Measurements from ENCODE around the gene STEAP1. TPM values are rescaled to one million over a fixed set of nuclear protein-coding genes. Genes with fewer than 3 reads are reported as not detected.
"Not testable (repeated sequence)": the region's sequence is repeated elsewhere in the genome, so short reads cannot be mapped to it uniquely, and the experiment has no call there.

The STEAP1 gene
- total and polyA plus RNA-seq, 9 of the 15 experiments (the other 6 are each of a cell fraction or from before 2014, with no cell fraction given): 2.7 to 6.8 (median 5.1) TPM

GRCh38 chr7:90153943-90154771 is at the start of gene STEAP1 (continued):
- TF ChIP-seq RB1 (IDR thresholded peaks at IDR 0.05; ENCODE audit: low read depth): peak; percentile 77
- TF ChIP-seq CBX5 (IDR thresholded peaks at IDR 0.05; ENCODE audit: borderline replicate concordance, low read depth): 0 out of 2 replicates have a peak, but pooled peaks have one; percentile 17
- peak; percentile 37; the same call in 1 of the 2 replicates for TF ChIP-seq DEAF1 (CRISPR knock-in tag; IDR thresholded peaks at IDR 0.05)
- TF ChIP-seq, protein P1, sequence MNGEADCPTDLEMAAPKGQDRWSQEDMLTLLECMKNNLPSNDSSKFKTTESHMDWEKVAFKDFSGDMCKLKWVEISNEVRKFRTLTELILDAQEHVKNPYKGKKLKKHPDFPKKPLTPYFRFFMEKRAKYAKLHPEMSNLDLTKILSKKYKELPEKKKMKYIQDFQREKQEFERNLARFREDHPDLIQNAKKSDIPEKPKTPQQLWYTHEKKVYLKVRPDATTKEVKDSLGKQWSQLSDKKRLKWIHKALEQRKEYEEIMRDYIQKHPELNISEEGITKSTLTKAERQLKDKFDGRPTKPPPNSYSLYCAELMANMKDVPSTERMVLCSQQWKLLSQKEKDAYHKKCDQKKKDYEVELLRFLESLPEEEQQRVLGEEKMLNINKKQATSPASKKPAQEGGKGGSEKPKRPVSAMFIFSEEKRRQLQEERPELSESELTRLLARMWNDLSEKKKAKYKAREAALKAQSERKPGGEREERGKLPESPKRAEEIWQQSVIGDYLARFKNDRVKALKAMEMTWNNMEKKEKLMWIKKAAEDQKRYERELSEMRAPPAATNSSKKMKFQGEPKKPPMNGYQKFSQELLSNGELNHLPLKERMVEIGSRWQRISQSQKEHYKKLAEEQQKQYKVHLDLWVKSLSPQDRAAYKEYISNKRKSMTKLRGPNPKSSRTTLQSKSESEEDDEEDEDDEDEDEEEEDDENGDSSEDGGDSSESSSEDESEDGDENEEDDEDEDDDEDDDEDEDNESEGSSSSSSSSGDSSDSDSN (IDR thresholded peaks at IDR 0.05; ENCODE audit: borderline replicate concordance in 1 of 2, low read depth in 2 of 2, low read length in 2 of 2): peak in 1 of 2 experiments; percentile 70; a peak in 1 of 4 replicates
- TF ChIP-seq, protein P2, sequence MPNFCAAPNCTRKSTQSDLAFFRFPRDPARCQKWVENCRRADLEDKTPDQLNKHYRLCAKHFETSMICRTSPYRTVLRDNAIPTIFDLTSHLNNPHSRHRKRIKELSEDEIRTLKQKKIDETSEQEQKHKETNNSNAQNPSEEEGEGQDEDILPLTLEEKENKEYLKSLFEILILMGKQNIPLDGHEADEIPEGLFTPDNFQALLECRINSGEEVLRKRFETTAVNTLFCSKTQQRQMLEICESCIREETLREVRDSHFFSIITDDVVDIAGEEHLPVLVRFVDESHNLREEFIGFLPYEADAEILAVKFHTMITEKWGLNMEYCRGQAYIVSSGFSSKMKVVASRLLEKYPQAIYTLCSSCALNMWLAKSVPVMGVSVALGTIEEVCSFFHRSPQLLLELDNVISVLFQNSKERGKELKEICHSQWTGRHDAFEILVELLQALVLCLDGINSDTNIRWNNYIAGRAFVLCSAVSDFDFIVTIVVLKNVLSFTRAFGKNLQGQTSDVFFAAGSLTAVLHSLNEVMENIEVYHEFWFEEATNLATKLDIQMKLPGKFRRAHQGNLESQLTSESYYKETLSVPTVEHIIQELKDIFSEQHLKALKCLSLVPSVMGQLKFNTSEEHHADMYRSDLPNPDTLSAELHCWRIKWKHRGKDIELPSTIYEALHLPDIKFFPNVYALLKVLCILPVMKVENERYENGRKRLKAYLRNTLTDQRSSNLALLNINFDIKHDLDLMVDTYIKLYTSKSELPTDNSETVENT (CRISPR knock-in tag; IDR thresholded peaks at IDR 0.05): peak; percentile 80; the same call in 1 of the 2 replicates
- TF ChIP-seq, protein P3, sequence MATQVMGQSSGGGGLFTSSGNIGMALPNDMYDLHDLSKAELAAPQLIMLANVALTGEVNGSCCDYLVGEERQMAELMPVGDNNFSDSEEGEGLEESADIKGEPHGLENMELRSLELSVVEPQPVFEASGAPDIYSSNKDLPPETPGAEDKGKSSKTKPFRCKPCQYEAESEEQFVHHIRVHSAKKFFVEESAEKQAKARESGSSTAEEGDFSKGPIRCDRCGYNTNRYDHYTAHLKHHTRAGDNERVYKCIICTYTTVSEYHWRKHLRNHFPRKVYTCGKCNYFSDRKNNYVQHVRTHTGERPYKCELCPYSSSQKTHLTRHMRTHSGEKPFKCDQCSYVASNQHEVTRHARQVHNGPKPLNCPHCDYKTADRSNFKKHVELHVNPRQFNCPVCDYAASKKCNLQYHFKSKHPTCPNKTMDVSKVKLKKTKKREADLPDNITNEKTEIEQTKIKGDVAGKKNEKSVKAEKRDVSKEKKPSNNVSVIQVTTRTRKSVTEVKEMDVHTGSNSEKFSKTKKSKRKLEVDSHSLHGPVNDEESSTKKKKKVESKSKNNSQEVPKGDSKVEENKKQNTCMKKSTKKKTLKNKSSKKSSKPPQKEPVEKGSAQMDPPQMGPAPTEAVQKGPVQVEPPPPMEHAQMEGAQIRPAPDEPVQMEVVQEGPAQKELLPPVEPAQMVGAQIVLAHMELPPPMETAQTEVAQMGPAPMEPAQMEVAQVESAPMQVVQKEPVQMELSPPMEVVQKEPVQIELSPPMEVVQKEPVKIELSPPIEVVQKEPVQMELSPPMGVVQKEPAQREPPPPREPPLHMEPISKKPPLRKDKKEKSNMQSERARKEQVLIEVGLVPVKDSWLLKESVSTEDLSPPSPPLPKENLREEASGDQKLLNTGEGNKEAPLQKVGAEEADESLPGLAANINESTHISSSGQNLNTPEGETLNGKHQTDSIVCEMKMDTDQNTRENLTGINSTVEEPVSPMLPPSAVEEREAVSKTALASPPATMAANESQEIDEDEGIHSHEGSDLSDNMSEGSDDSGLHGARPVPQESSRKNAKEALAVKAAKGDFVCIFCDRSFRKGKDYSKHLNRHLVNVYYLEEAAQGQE (IDR thresholded peaks at IDR 0.05; ENCODE audit: borderline replicate concordance): peak; percentile 73
- TF ChIP-seq, protein P3 (CRISPR knock-in tag; IDR thresholded peaks at IDR 0.05; ENCODE audit: low read depth): not testable (repeated sequence)
- TF ChIP-seq CXXC5 (CRISPR knock-in tag; IDR thresholded peaks at IDR 0.05): peak; percentile 79
